NOMO-1 (cell line): ENCODE data around the gene LPP.
A peak's percentile ranks its signal among the peaks of the same experiment; 100 is the strongest.

Experiments
- DNase-seq, 2 experiments: peaks; one replicate each; lab custom pipeline; 2025; ENCODE audit not compliant: unreplicated experiment in 2 of 2; lab: John Stamatoyannopoulos, UW

LPP gene

DNA sequence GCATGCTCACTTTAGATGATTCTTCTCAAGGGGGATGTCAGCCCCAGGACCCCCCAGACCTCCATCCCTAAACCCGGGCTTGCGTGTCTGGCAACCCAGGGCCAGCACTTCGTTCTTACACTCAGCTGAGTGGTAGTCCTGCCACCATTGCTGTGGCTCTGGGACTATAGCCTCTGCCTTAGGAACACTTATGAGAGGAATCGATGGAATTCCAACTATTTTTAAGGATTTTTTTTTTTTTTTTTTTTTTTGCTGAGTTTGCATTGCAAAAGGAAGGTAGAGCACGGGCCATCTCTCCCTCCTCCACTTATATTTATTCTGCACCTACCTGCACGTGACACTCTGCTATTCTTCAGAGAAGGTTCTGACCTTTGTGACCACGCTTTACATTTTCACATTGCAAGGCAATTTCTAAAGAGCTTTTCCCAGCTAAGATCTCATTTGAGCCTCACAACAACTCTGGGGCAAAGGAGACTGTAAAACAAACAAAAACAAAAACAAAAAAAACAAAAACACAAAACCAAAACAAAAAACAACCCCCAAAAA lies 113.9 kb downstream of the LPP start:
- DNase-seq, result no peak

GRCh38 chr3:188268336-188268735 lies 114.4 kb downstream of the LPP start:
- no peak for DNase-seq

DNA sequence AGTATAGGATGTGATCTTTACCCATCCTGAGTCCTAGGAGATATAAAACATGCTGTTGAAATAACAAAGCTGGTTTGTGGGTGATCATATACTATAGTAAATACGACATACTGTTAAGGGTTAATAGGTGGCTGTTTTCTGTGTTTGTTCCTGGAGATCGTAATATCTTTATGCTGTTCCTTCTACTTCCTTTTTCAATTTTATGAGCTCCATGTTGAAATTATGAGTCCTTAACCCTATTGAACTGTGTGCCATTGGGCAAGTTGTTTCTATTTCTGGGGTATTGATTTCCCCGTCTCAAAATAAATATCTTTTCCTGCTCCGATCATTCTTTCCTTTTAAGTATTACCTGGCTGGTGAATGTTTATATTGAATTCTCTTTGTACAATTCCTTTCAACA lies 115.1 kb downstream of the LPP start:
- DNase-seq, result peak; percentile 87 to 98

DNA sequence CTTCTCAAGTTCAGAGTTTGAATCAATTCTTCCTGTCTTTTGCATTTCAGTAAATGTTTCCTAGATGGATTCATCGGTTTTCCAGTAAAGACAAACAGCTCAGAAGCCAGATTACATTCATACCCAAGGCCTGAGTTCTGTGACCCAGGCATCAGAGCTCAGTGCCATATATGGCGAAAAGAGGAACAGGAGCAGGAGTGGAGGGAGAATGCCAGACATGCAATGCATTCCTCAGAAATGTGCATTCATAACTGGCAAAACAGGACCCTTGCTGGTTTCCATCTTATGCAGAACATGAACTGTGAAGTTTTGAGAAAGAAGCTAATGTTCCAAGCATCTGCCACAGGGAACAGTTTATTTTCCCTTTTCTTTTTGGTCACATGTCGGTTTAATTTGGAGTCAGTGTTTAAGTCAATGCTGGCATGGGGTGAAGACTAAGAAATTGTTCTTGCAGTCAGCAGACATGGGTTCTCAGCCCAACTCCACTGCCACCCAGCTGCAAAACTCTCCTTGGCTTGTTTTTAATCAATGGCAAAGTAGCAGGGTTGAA lies 116.5 kb downstream of the LPP start:
- DNase-seq, result peak; percentile 41 to 57

GRCh38 chr3:188271226-188271914 lies 117.4 kb downstream of the LPP start:
- DNase-seq, result no peak

DNA sequence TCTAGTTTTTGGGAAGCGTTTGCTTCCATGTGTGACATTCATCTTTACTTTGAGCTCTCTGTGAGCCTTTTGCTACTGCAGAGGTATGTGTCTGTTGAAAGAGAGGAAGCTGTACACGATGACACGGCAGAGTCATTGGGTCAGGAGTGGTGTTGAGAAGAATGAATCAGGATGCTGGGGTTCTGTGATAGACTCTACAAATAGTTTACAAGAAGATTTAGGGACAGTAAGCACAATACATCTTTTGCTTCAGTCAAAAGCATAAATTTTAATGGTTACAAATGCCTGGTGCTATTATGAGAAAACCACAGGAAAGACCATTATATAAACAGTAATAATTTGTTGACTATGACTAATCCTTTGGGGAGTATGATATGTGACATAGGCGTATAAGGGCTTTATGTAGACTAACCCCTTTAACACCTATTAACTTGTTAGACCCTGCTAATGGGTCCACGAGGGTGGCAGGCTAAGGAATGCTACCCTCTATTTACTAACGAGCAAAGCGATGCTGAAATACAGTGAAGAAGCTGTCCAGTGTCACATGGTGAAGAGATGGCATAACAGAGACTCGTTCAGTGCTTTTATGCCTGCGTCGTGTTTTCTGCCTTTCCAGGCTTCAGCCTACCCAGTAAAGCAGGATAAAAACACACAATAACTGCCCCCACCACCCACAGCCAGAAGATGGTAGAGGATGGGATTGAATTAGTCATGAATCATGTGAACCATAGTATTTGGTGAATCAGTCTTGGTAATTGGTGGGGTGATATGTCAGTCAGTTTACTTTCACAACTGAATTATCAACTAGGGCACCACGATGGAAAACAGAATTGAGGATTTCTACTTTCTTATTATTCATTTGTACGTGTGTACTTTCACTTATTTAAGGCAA lies 118.8 kb downstream of the LPP start:
- DNase-seq, result peak; percentile 22 to 69

GRCh38 chr3:188274249-188274915 lies 120.4 kb downstream of the LPP start:
- no peak for DNase-seq

DNA sequence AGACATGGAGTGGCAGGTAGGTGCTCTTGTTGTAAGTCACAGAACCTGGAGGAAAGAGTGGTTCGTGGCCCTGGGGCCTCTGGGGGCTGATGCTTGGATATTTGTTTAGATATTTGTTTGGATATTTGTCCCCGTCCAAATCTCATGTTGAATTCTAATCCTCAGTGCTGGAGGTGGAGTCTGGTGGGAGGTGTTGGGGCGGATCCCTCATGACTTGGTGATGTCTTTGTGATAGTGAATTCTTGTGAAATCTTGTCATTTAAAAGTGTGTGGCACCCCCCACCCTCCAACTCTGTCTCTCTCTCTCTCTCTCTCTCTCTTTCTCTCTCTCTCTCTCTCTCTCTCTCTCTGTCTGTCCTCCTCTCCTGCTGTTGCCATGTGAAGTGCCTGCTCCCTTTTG lies 122.4 kb downstream of the LPP start:
- DNase-seq, result no peak

- DNase-seq, result no peak
These were observed 124.9 kb downstream of the LPP start for GRCh38 chr3:188278717-188279324.

- no peak for DNase-seq
These were observed 125.8 kb downstream of the LPP start for GRCh38 chr3:188279502-188280335.

GRCh38 chr3:188280627-188281026 lies 126.7 kb downstream of the LPP start:
- DNase-seq, result no peak

DNA sequence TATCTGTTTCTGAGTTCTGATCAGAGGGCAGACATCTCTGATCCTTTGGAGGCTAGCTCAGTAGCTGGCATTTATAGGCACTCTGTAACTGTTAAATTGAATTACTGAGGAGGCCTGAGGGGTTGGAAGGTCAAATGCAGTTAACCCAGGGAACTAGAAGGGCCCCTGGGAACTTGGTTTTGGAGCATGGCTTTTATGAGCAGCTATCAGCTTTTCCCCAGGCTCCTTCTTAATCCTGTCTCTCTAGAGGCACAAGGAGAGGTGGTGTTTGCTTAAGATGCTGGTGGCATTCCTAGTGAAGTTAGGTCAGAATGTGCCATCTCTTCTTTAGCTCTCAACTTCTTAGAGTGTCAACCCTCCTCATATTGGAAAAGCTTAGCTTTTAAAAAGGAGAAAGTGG lies 128.9 kb downstream of the LPP start:
- no peak for DNase-seq

DNA sequence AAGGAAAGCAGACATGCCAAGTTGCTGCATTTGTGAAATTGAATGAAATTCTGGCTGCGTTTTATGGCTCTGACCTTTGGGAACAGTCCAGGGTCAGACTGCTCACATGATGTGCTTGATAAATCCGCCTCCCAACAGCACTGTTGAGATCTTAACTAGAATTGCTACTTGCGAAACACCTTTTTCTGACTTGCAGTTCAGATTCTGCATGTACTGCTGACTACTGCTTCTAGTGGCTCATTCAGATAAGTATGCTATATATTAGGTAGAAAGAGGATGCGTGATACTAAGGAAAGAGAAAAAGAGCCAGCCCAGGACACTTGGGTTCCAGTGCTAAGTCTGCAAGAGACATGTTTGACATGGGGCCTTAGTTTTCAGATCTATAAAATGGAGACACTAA lies 129.4 kb downstream of the LPP start:
- peak; percentile 21 to 36 for DNase-seq

DNA sequence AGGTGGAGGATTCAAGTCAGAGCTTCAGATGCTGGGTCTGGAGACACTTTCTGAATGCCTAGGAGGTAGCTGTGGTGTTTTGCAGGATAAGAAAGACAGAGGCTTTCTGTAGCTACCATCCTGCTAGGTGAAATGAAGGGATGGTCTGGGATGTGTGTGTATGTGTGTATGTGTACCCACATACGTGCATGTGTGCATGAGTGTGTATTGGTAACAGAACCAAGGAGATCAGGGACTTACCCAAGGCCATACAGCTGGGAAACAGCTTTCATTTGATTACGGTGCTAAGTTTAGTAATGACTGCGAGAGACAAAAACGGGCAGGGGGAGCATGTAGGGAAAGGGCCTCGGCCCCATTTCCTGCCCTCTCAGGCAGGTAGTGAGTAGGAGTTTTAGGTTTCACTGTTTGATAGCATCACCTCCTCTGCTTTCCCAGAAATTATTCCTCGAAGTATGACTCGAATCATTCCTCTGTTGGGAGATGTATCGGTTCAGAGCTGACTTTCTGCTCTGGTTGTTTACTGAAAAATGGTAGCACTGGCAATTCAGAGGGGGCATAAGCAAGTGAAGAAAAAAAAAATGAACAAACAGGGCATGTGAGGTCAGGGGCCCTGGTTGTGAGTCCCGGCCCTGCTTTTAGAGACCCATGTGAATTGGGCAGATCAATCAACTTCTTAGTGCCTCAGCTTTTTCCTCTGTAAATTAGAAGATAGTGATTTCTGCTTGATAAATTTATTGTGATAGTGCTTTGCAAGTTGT lies 130.7 kb downstream of the LPP start:
- DNase-seq, result no peak

DNA sequence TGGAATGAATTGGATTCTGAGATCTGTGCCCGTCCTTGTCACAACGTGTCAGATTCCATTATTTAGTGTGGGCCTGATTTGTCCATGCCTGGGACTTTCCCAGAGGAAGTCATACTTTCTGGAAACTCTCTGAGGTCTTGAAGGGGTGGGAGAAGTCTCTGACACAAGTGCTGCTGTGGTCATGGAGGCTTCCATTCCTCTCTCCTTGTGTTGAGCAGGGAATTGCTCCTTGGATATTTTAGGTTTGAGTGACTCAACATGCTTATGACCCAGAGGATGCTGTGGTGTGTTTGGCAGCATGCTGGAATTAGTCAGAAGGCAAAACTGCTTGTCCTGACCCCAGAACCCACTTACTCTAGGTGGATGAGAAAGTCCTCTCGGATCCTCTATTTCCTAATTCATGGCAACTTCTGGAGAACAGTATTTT lies 132.1 kb downstream of the LPP start:
- DNase-seq, result no peak

- no peak for DNase-seq
These were observed 133.4 kb downstream of the LPP start for GRCh38 chr3:188287339-188287738.

- DNase-seq, result no peak
These were observed 134.0 kb downstream of the LPP start for GRCh38 chr3:188287762-188288505.

GRCh38 chr3:188292251-188292650 lies 138.3 kb downstream of the LPP start:
- no peak for DNase-seq
